CD4-positive, alpha-beta memory T cell (primary cell): Measurements from ENCODE around the gene PTHLH. TPM values are rescaled to one million over a fixed set of nuclear protein-coding genes. Genes with fewer than 3 reads are reported as not detected.

Experiments used
- CTCF ChIA-PET: fragments of 350-600 bp; sonication (Branson Sonifier 250); formaldehyde crosslinking; loops from one replicate; lab custom pipeline; 2021; ENCODE audit warnings: inconsistent platforms; ENCODE audit not compliant: partially characterized antibody; lab: Charles Lee
- POLR2A ChIA-PET: fragments of 350-600 bp; sonication (Branson Sonifier 250); formaldehyde crosslinking; loops from one replicate; lab custom pipeline; 2021; ENCODE audit not compliant: partially characterized antibody; lab: Charles Lee
- DNase-seq, 5 donors: peaks; one replicate each; pipeline versions ENCODE4 v3.0.0 to v3.0.0-alpha.2; 2020 to 2022; ENCODE audit warnings: mixed read lengths in 1 of 5
- H3K27ac ChIP-seq: one replicate; pipeline ENCODE4 v1.7.0; 2013; ENCODE audit warnings: low read depth, low read length
- H3K27me3 ChIP-seq: 2 replicates; pipeline ENCODE4 v1.7.0; 2013; ENCODE audit warnings: mild to moderate bottlenecking, low read length, moderate library complexity; ENCODE audit not compliant: insufficient read depth
- H3K36me3 ChIP-seq: 2 replicates; pipeline ENCODE4 v1.7.0; 2013; ENCODE audit warnings: mild to moderate bottlenecking, low read length, moderate library complexity; ENCODE audit not compliant: insufficient read depth
- H3K4me1 ChIP-seq: 2 replicates; pipeline ENCODE4 v1.7.0; 2013; ENCODE audit warnings: mild to moderate bottlenecking, low read length, moderate library complexity; ENCODE audit not compliant: insufficient read depth
- H3K4me3 ChIP-seq, 2 donors: one replicate each; pipeline ENCODE4 v1.7.0; 2013; ENCODE audit warnings: low read length in 2 of 2, mild to moderate bottlenecking in 1 of 2
- H3K9me3 ChIP-seq, 2 donors: one replicate each; pipeline ENCODE4 v1.7.0; 2013; ENCODE audit warnings: low read length in 2 of 2, control low read depth in 1 of 2; ENCODE audit not compliant: control insufficient read depth in 1 of 2
- H3K27ac Mint-ChIP-seq, 7 donors: one replicate each; pipeline ENCODE4 v1.8.0; 2020 to 2021; ENCODE audit warnings: mixed read lengths in 7 of 7, mild to moderate bottlenecking in 6 of 7, inconsistent platforms in 3 of 7, moderate library complexity in 3 of 7
- H3K27me3 Mint-ChIP-seq, 2 donors: one replicate each; pipeline ENCODE4 v1.8.0; 2020 to 2021; ENCODE audit warnings: mixed read lengths in 2 of 2
- H3K36me3 Mint-ChIP-seq, 2 donors: one replicate each; pipeline ENCODE4 v1.8.0; 2020 to 2021; ENCODE audit warnings: mixed read lengths in 2 of 2, inconsistent platforms in 1 of 2, mild to moderate bottlenecking in 1 of 2
- H3K4me1 Mint-ChIP-seq, 4 donors: one replicate each; pipeline ENCODE4 v1.8.0; 2020 to 2021; ENCODE audit warnings: mixed read lengths in 4 of 4, mild to moderate bottlenecking in 1 of 4
- H3K4me3 Mint-ChIP-seq, 8 donors: one replicate each; pipeline ENCODE4 v1.8.0; 2020 to 2021; ENCODE audit warnings: mixed read lengths in 8 of 8, mild to moderate bottlenecking in 7 of 8, moderate library complexity in 6 of 8, inconsistent platforms in 3 of 8
- H3K9me3 Mint-ChIP-seq, 8 donors: one replicate each; pipeline ENCODE4 v1.8.0; 2020 to 2021; ENCODE audit warnings: mixed read lengths in 8 of 8, mild to moderate bottlenecking in 5 of 8, inconsistent platforms in 3 of 8, moderate library complexity in 1 of 8
- intact Hi-C: fragments of 100-400 bp; cut with micrococcal nuclease; formaldehyde crosslinking; loops from one replicate; pipeline ENCODE4 v1.15.1; 2023
- polyA plus RNA-seq, 2 donors: library from polyadenylated mRNA; unstranded; fragments of 300-500 nt; fragmentation: Illumina TruSeq; gene quantifications; one replicate each; pipeline ENCODE4 v1.2.3, GENCODE V29; 2021
- total RNA-seq, 2 experiments: library from RNA; stranded (reverse); gene quantifications; one replicate each; pipeline ENCODE4 v1.2.3, GENCODE V29; 2021

The PTHLH gene
- total and polyA plus RNA-seq, 4 experiments from 2014 or later: not detected

DNA sequence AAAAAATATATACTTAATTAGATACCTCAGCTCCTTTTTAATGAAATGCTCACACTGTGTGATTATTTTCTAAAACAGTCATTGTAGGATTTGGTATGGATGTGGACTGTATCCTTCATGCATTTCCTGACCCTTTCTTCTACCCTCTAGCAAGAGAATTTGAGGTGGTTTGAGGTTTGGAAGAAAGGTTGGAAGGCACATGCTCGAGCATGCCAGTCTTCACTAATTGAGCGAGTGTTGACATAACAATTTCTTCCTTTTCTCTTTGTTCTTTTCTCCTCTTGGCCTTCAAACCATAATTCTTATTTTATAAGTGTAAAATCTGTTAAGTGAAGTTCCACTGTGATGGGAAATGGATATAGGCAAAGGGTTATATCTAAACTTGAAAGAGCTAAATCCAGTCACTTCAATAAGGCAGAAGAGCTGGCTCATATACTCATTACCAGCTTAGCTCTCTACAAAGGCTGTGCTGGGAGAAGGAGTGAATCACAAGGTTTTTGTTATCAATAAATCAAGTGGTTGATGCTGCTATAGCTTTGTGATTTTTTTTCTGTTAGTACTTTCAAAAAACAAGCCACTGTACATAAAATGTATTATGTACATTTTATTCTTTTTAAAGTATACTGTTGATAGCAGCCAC is 16.2 kb upstream of the PTHLH start:
- ChIA-PET CTCF (no interaction called here), POLR2A (no interaction called here)
- no peaks in the 10 kb centered on the region for H3K4me1 ChIP-seq
- H3K27me3 ChIP-seq: no peaks in the 10 kb centered on the region
- H3K27ac ChIP-seq: no peak overlapping the region
- no peak overlapping the region for H3K4me3 ChIP-seq
- no peak overlapping the region for H3K4me3 Mint-ChIP-seq
- no peaks in the 10 kb centered on the region for H3K9me3 ChIP-seq
- DNase-seq: no peak
- intact Hi-C loops: no loop called here
- no peaks in the 10 kb centered on the region for H3K36me3 ChIP-seq
- H3K27ac Mint-ChIP-seq: no peak overlapping the region
- H3K36me3 Mint-ChIP-seq: no peaks in the 10 kb centered on the region
- no peaks in the 10 kb centered on the region for H3K4me1 Mint-ChIP-seq
- H3K27me3 Mint-ChIP-seq: peaks cover 2 to 3% of the 10 kb centered on the region in 2 donors
- H3K9me3 Mint-ChIP-seq: peaks cover 0 to 4% (median 0%) of the 10 kb centered on the region in 8 donors

DNA sequence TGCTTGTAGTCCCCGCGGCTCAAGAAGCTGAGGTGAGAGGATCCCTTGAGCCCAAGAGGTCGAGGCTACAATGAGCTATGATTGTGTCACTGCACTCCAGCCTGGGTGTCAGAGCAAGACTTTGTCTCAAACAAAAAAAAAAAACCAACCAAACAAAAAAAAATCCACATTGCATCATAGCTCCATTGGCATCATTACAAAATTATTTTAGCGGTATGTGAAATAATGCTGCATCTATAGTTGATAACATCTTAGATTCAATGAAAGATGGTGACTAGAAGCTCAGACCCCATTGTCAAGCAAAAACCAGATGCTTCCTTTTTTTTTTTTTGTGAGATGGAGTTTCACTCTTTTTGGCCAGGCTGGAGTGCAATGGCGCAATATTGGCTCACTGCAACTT is 14.8 kb upstream of the PTHLH start:
- H3K4me3 Mint-ChIP-seq: no peak overlapping the region
- peaks cover 7 to 9% of the 10 kb centered on the region in 2 donors for H3K27me3 Mint-ChIP-seq
- no peaks in the 10 kb centered on the region for H3K4me1 Mint-ChIP-seq
- no peaks in the 10 kb centered on the region for H3K36me3 Mint-ChIP-seq
- Histone ChIP-seq H3K9me3 (no peaks in the 10 kb centered on the region), H3K4me3 (no peak overlapping the region), H3K36me3 (no peaks in the 10 kb centered on the region), H3K27me3 (peaks cover 3% of the 10 kb centered on the region), H3K27ac (no peak overlapping the region), H3K4me1 (no peaks in the 10 kb centered on the region)
- H3K9me3 Mint-ChIP-seq: peaks cover 0 to 4% (median 0%) of the 10 kb centered on the region in 8 donors
- intact Hi-C loops: no loop called here
- no peak overlapping the region for H3K27ac Mint-ChIP-seq
- CTCF ChIA-PET: interaction anchor here (0.6 kb wide), 1 partner anchor 10 kb away, joined by 4 read pairs; no protein-coding TSS in a partner anchor
- POLR2A ChIA-PET: no interaction called here
- no peak for DNase-seq

DNA sequence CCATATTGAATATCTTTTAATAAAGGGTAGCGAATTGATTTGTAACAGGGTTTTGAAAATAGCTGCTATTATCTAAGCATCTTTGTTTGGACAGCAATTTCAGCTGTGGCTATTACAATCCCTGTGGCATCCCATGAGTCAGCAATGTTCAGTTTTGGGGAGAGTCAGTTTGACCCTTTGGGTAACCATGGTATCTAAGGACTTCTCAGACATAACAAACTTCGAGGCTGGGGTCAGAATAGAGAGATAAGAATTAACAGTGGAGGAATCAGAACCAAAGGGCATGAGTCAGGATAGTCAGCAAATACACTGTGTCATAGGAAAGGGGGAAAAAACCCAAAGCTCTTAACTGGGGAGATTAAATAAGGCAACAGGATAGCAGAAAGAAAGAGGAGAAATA is 11.7 kb upstream of the PTHLH start:
- Mint-ChIP-seq H3K27me3 (peaks cover 18 to 24% of the 10 kb centered on the region in 2 donors), H3K36me3 (no peaks in the 10 kb centered on the region)
- CTCF ChIA-PET: no interaction called here

DNA sequence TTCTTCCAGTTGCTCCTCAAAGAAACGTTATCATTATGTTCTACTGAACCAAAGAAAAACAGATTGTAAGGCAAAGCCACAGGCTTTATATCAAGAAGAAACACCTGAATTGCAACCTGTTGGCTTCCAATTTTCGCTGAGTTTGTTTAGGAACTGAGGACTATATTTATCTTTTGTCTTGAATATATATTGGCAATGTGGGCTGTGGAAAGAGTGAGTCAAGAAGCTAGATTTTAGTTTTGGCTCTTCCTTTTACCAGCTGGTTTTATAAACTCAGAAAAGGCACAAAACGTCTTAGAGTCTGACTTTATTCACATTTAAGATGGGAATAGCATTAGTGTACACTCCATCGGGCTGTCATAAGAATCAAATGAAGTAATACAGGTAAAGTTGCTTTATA is 10.4 kb upstream of the PTHLH start:
- ChIA-PET CTCF (no interaction called here), POLR2A (no interaction called here)
- no peak overlapping the region for H3K4me3 ChIP-seq
- H3K4me3 Mint-ChIP-seq: no peak overlapping the region
- no peaks in the 10 kb centered on the region for H3K4me1 ChIP-seq
- peaks cover 3% of the 10 kb centered on the region for H3K27me3 ChIP-seq
- H3K27ac ChIP-seq: no peak overlapping the region
- no peaks in the 10 kb centered on the region for H3K9me3 Mint-ChIP-seq
- H3K27ac Mint-ChIP-seq: no peak overlapping the region
- DNase-seq: no peak
- H3K27me3 Mint-ChIP-seq: peaks cover 27 to 34% of the 10 kb centered on the region in 2 donors
- intact Hi-C loops: no loop called here
- H3K36me3 Mint-ChIP-seq: no peaks in the 10 kb centered on the region
- H3K4me1 Mint-ChIP-seq: no peaks in the 10 kb centered on the region
- no peaks in the 10 kb centered on the region for H3K9me3 ChIP-seq
- H3K36me3 ChIP-seq: no peaks in the 10 kb centered on the region

More for the DNA sequence above, 11.7 kb upstream of the PTHLH start:
- POLR2A ChIA-PET: no interaction called here
- Histone ChIP-seq H3K9me3 (no peaks in the 10 kb centered on the region), H3K27ac (no peak overlapping the region), H3K4me1 (no peaks in the 10 kb centered on the region), H3K4me3 (no peak overlapping the region), H3K36me3 (no peaks in the 10 kb centered on the region), H3K27me3 (peaks cover 3% of the 10 kb centered on the region)
- Mint-ChIP-seq H3K4me1 (no peaks in the 10 kb centered on the region), H3K9me3 (no peaks in the 10 kb centered on the region), H3K4me3 (no peak overlapping the region), H3K27ac (no peak overlapping the region)
- intact Hi-C loops: no loop called here
- no peak for DNase-seq

DNA sequence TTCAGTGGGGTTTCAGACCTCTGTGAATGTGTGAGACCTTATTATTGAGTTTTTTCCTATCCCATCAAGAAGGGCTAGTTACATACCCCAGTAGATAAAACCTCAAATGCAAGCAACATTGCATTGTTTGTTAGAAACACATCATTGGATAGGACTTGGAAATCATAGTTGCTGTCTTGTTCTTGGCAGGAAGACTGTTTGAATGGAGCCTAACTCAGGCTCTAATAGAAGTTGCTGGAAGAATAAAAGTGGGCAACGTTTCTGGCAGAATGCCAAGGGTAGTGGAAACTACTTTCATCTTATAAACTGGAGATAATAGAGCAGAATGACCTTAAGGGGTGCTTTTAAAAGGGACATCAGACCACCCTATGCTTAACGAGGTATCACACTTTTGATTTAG is 9.9 kb upstream of the PTHLH start:
- DNase-seq: no peak
- CTCF ChIA-PET: no interaction called here
- H3K36me3 ChIP-seq: no peaks in the 10 kb centered on the region
- POLR2A ChIA-PET: no interaction called here
- no peak overlapping the region for H3K27ac ChIP-seq
- intact Hi-C loops: no loop called here
- no peaks in the 10 kb centered on the region for H3K9me3 ChIP-seq
- H3K27me3 Mint-ChIP-seq: peaks cover 30 to 36% of the 10 kb centered on the region in 2 donors
- no peaks in the 10 kb centered on the region for H3K9me3 Mint-ChIP-seq
- H3K4me1 Mint-ChIP-seq: no peaks in the 10 kb centered on the region
- H3K36me3 Mint-ChIP-seq: no peaks in the 10 kb centered on the region
- no peak overlapping the region for H3K4me3 Mint-ChIP-seq
- H3K27me3 ChIP-seq: peaks cover 3% of the 10 kb centered on the region
- no peak overlapping the region for H3K4me3 ChIP-seq
- H3K4me1 ChIP-seq: no peaks in the 10 kb centered on the region
- H3K27ac Mint-ChIP-seq: no peak overlapping the region

DNA sequence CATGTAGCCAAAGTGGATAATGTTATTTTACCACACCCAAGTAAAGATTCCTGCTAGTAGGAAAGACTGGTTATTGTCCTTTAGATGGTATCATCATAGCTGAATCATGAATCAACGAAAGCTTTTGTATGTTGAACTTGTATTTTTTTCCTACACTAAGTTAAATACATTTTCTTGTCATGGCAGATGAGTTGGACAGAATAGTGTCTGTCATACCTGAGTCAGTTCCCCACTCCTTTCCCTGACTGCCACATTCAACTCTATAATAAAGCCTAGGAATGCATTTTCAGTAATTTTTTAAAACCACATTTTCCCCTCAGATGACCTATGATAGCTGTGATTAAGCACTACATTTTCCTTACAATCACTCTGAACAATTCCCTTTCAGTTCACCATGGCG is 9.3 kb upstream of the PTHLH start:
- no peak overlapping the region for H3K4me3 ChIP-seq
- H3K36me3 Mint-ChIP-seq: no peaks in the 10 kb centered on the region
- no peaks in the 10 kb centered on the region for H3K4me1 ChIP-seq
- H3K4me3 Mint-ChIP-seq: no peak overlapping the region
- no peaks in the 10 kb centered on the region for H3K9me3 Mint-ChIP-seq
- no peak overlapping the region for H3K27ac ChIP-seq
- CTCF ChIA-PET: no interaction called here
- DNase-seq: no peak
- POLR2A ChIA-PET: no interaction called here
- H3K27me3 Mint-ChIP-seq: peaks cover 30 to 36% of the 10 kb centered on the region in 2 donors
- H3K4me1 Mint-ChIP-seq: no peaks in the 10 kb centered on the region
- H3K27ac Mint-ChIP-seq: no peak overlapping the region
- intact Hi-C loops: no loop called here
- no peaks in the 10 kb centered on the region for H3K9me3 ChIP-seq
- H3K36me3 ChIP-seq: no peaks in the 10 kb centered on the region
- peaks cover 3% of the 10 kb centered on the region for H3K27me3 ChIP-seq

DNA sequence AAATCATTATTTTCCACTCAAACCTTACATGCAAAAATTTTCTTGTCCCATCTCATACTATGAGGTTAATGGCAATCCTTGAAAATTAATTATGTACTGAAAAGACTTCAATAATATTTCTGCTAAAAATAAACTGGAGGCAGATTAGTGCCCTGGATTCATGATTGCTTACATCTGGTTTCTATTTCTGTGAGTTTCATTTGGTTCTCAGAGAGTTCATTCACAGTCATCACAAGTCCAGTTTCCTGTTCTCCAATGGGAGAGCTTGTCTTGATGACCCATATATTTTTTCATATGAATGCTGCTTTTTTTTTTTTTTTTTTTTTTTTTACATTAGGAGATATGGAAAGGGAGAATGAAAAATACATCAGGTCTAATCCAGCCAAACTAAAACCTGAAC is 6.6 kb upstream of the PTHLH start:
- H3K4me3 Mint-ChIP-seq: no peak overlapping the region
- no peaks in the 10 kb centered on the region for H3K4me1 ChIP-seq
- H3K9me3 ChIP-seq: no peaks in the 10 kb centered on the region
- H3K9me3 Mint-ChIP-seq: no peaks in the 10 kb centered on the region
- POLR2A ChIA-PET: no interaction called here
- peaks cover 45 to 51% of the 10 kb centered on the region in 2 donors for H3K27me3 Mint-ChIP-seq
- no peak for DNase-seq
- peaks cover 18% of the 10 kb centered on the region for H3K27me3 ChIP-seq
- H3K4me3 ChIP-seq: no peak overlapping the region
- H3K27ac ChIP-seq: no peak overlapping the region
- no peak overlapping the region for H3K27ac Mint-ChIP-seq
- CTCF ChIA-PET: no interaction called here
- peaks cover 0 to 14% (median 4%) of the 10 kb centered on the region in 4 donors for H3K4me1 Mint-ChIP-seq
- H3K36me3 Mint-ChIP-seq: no peaks in the 10 kb centered on the region
- no peaks in the 10 kb centered on the region for H3K36me3 ChIP-seq
- intact Hi-C loops: no loop called here
